ENCODE data around the gene S100A8. TPM values are rescaled to one million over a fixed set of nuclear protein-coding genes. Genes with fewer than 3 reads are reported as not detected.

The S100A8 gene
- total RNA-seq, 1 donor from 2014 or later, result not detected

DNA sequence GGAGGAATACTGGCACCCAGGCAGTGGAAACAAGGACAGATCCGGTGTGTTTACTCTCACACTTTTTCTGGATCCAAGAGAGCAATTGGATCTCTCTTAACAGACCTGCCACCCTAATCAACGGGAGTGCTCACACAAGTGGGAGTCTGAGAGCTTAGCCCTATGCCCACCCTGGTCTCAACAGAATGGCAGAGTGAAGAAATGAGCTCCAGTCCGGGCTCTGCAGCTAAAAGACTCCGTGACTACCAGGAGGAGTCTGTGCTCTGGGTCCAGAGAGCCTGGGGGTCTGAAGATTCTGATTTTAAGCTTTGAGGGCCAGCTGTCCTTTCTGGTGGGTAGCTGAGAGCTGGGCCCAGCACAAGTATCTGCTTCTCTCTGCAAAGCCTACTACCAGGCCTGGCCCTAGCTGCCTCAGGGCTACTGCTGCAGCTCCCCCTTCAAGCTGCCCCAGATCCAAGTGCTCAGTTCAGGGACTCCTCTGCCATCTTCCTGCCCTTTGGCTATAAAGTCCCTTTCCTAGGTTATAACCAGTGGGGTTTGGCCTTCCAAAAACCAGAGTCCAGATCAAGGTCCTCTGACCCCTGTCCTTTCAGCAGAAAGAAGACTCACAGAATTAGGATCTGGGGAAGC is 29.3 kb downstream of the S100A8 start:
- TF ChIP-seq EZH2phosphoT487 (IDR thresholded peaks at IDR 0.05) (no peak), EZH2 (IDR thresholded peaks at IDR 0.05) (no peak)
- TF ChIP-seq, protein P1, sequence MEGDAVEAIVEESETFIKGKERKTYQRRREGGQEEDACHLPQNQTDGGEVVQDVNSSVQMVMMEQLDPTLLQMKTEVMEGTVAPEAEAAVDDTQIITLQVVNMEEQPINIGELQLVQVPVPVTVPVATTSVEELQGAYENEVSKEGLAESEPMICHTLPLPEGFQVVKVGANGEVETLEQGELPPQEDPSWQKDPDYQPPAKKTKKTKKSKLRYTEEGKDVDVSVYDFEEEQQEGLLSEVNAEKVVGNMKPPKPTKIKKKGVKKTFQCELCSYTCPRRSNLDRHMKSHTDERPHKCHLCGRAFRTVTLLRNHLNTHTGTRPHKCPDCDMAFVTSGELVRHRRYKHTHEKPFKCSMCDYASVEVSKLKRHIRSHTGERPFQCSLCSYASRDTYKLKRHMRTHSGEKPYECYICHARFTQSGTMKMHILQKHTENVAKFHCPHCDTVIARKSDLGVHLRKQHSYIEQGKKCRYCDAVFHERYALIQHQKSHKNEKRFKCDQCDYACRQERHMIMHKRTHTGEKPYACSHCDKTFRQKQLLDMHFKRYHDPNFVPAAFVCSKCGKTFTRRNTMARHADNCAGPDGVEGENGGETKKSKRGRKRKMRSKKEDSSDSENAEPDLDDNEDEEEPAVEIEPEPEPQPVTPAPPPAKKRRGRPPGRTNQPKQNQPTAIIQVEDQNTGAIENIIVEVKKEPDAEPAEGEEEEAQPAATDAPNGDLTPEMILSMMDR (IDR thresholded peaks at IDR 0.05), result no peak
- Histone ChIP-seq H3K9ac (no peak overlapping the region), H2AFZ (replicated peaks) (no peak overlapping the region), H4K20me1 (ENCODE audit: low read depth) (no peaks in the 10 kb centered on the region), H3K4me3 (no peak overlapping the region), H3K4me1 (no peaks in the 10 kb centered on the region), H3K4me2 (no peak overlapping the region), H3K9me3 (ENCODE audit: low read depth) (no peaks in the 10 kb centered on the region), H3K36me3 (no peaks in the 10 kb centered on the region), H3K27me3 (no peaks in the 10 kb centered on the region), H3F3A (ENCODE audit: low read depth) (no peaks in the 10 kb centered on the region), H3K79me2 (ENCODE audit: low read depth) (no peaks in the 10 kb centered on the region), H3K27ac (no peak overlapping the region)
- Mint-ChIP-seq H3K36me3 (no peaks in the 10 kb centered on the region), H3K27me3 (ENCODE audit: insufficient read depth, low read depth) (peaks cover 10% of the 10 kb centered on the region), H3K4me1 (no peaks in the 10 kb centered on the region), H3K9me3 (no peaks in the 10 kb centered on the region), H3K4me3 (no peak overlapping the region), H3K27ac (no peak overlapping the region)
- no peak for DNase-seq (ENCODE audit: low spot score)

DNA sequence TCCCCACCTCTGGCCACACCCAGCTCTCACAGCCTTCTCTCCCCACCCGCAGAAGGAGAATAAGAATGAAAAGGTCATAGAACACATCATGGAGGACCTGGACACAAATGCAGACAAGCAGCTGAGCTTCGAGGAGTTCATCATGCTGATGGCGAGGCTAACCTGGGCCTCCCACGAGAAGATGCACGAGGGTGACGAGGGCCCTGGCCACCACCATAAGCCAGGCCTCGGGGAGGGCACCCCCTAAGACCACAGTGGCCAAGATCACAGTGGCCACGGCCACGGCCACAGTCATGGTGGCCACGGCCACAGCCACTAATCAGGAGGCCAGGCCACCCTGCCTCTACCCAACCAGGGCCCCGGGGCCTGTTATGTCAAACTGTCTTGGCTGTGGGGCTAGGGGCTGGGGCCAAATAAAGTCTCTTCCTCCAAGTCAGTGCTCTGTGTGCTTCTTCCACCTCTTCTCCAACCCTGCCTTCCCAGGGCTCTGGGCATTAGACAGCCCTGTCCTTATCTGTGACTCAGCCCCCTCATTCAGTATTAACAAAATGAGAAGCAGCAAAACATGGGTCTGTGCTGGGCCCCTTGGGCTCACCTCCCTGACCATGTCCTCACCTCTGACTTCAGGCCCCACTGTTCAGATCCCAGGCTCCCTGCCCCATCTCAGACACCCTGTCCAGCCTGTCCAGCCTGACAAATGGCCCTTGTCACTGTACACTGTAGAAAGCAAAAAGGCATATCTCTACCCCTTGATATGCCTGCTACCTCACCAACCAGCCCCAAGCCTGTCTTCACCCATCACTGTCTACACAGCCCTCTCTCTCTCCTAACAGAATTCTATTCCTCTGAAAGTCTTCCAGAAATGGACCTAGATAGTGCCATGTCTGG is 30.0 kb downstream of the S100A8 start:
- H3K27me3 ChIP-seq, result no peaks in the 10 kb centered on the region
- no peaks in the 10 kb centered on the region for H3K79me2 ChIP-seq (ENCODE audit: low read depth)
- H3K4me3 Mint-ChIP-seq, result no peak overlapping the region
- H3K27ac ChIP-seq, result no peak overlapping the region
- no peaks in the 10 kb centered on the region for H3K4me1 ChIP-seq
- H3K9me3 Mint-ChIP-seq, result no peaks in the 10 kb centered on the region
- peaks cover 7% of the 10 kb centered on the region for H3K27me3 Mint-ChIP-seq (ENCODE audit: insufficient read depth, low read depth)
- H3K4me1 Mint-ChIP-seq, result no peaks in the 10 kb centered on the region
- H3K4me2 ChIP-seq, result no peak overlapping the region
- H4K20me1 ChIP-seq (ENCODE audit: low read depth), result no peaks in the 10 kb centered on the region
- no peak for DNase-seq (ENCODE audit: low spot score)
- no peaks in the 10 kb centered on the region for H3K36me3 Mint-ChIP-seq
- no peaks in the 10 kb centered on the region for H3K9me3 ChIP-seq (ENCODE audit: low read depth)
- H3K4me3 ChIP-seq, result no peak overlapping the region
- TF ChIP-seq, protein P1 (IDR thresholded peaks at IDR 0.05), result no peak
- TF ChIP-seq EZH2phosphoT487 (IDR thresholded peaks at IDR 0.05), result no peak
- no peak for TF ChIP-seq EZH2 (IDR thresholded peaks at IDR 0.05)
- H3K9ac ChIP-seq, result no peak overlapping the region
- no peaks in the 10 kb centered on the region for H3K36me3 ChIP-seq
- no peak overlapping the region for H3K27ac Mint-ChIP-seq
- H2AFZ ChIP-seq (replicated peaks), result no peak overlapping the region
- H3F3A ChIP-seq (ENCODE audit: low read depth), result no peaks in the 10 kb centered on the region

DNA sequence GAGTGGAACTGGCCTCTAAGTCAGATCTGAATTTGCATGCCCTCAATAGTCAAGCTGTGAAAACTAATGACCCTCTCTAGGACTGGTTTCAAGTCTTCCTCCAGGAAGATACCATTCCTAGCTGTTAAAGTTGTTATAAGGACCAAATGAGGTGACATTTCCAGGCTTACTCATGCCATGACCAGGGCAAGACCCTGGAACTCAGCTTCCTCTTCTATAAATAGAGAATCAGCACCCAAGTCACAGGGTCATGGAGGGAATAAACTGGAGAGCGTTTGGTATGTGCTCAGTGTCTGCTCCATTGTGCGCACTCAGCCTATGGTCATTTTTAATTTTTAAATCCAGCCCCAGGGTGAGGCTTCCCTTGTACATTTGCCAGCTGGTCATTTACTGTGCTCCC is 30.7 kb downstream of the S100A8 start:
- Mint-ChIP-seq H3K36me3 (no peaks in the 10 kb centered on the region), H3K4me1 (no peaks in the 10 kb centered on the region), H3K27ac (no peak overlapping the region), H3K27me3 (ENCODE audit: insufficient read depth, low read depth) (peaks cover 7% of the 10 kb centered on the region), H3K9me3 (no peaks in the 10 kb centered on the region), H3K4me3 (no peak overlapping the region)
- Histone ChIP-seq H3K27me3 (no peaks in the 10 kb centered on the region), H3K9me3 (ENCODE audit: low read depth) (no peaks in the 10 kb centered on the region), H3K27ac (no peak overlapping the region), H2AFZ (replicated peaks) (no peak overlapping the region), H3K4me1 (no peaks in the 10 kb centered on the region), H3K4me3 (no peak overlapping the region), H3K79me2 (ENCODE audit: low read depth) (no peaks in the 10 kb centered on the region), H3K36me3 (no peaks in the 10 kb centered on the region), H3K9ac (no peak overlapping the region), H3K4me2 (no peak overlapping the region), H4K20me1 (ENCODE audit: low read depth) (no peaks in the 10 kb centered on the region), H3F3A (ENCODE audit: low read depth) (no peaks in the 10 kb centered on the region)
- DNase-seq (ENCODE audit: low spot score), result no peak
- TF ChIP-seq, protein P1 (IDR thresholded peaks at IDR 0.05), result no peak
- TF ChIP-seq EZH2phosphoT487 (IDR thresholded peaks at IDR 0.05) (no peak), EZH2 (IDR thresholded peaks at IDR 0.05) (no peak)
